Stimulated activated naive CD8-positive, alpha-beta T cell treated with anti-CD3 and anti-CD28 coated beads, Interleukin-15, Interleukin-2, amounts not matched to agents 100 U/mL and 50 U/mL, for 24 hours (primary cell): ENCODE data around the gene LRP1B.

Experiments used
- ATAC-seq: fragments of 150-1000 bp; cut with Tn5 transposase; one replicate; pipeline ENCODE4 v1.10.0; 2021
- DNase-seq: peaks from one replicate; pipeline ENCODE4 v3.0.0; 2021

Gene LRP1B

DNA sequence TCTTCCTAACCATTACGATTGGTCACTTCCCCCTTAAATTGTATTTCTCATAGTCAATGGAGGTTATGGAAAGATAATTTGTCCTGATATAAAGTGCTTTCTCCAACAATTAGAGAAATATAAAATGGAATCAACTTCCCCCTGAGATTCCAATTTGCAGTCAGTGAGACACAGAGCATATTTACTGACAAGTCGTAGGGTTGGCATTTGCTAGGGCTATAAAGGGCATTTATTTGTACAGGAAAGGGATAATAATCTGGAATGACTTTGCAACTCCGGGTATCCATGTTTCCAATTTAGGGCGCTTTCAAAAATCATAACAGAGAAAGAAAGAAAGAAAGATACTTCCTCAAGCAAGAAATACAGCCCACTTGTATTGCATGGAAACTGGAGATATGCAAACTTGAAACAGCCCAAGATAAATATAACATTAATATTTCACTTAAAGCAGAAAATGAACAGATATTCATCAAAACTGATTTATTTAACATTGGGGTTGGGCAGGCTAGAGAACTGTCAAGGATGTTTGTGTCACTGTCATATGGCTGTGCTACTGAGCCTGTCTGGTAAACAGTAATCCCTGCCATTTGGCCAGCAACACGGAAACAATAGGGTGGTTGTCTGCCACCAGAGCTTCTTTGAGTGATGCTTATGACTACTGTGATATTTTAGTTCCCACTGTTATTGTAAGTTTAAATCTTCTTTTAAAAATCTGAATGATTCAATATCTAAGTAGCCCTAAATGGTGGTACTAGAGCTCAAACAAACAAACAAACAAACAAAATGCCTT, 621.8 kb downstream of the LRP1B start:
- ATAC-seq = no peak
- no peak for DNase-seq

DNA sequence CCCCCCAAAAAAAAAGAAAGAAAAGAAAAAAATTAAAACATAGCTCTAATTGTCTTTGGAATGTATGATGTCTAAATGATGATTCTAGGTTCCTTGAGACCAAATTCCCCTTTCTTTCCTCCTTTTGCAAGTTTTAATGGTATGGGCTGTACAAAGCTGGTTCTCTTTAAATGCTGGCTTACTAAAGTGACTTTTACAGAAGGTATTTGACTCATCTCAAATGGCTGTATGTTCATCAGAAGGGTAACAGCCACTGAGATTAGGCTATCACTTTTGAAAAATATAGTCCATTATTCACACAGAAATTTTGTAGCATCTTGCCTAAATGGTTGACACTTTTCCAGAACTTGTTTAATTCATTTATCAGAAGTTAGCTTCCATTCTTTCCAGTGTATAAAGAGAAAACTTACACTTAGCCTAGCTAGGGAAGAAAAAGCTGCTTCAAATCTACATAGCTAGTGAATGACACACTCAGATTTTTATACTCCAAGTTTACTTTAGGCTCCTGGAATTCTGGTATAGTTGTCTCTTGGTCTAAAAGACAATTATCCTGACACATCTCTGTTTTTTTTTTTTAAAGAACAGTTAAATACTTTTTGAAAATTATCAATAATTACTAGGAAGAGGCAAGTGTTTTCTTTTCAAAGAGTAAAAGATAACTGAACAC, 622.6 kb downstream of the LRP1B start:
- ATAC-seq = no peak
- DNase-seq = no peak

DNA sequence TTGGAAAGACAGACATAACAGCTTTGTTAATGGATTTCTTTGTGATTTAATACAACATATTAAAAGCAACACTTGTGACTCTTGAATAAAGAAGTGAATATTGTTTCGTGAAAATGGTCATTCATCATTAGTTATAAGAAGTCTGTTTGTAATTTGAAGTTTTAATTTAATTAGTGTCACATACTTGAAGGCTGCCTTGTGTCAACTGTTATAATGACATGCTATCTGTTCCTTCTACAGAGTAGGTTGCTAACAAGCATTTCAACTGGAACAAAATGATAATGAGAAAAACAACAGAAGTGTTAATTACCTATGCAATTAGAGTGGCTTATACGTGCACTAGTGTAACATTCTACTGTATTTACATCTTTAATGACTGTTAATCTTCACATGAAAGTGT, 624.7 kb downstream of the LRP1B start:
- no peak for ATAC-seq
- no peak for DNase-seq

DNA sequence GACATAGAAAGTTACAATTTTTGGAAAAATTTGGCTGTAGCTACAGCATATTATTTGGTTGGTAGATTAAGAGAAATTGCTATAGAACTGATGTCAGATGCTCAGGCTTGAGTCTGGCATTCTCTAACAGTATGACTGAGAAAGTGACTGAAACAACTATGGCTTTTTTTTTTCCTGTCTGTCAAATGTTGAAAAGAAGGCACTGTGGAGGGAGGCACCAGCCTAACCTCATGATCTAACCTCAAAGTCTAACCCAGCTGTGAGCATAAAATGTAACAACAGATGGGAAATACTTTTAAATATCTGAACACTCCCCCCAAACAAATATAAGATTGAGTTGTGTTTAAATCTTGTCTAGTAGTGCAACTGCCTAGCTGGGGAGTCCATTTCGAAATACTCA, 629.1 kb downstream of the LRP1B start:
- DNase-seq (no peak), ATAC-seq (no peak)

DNA sequence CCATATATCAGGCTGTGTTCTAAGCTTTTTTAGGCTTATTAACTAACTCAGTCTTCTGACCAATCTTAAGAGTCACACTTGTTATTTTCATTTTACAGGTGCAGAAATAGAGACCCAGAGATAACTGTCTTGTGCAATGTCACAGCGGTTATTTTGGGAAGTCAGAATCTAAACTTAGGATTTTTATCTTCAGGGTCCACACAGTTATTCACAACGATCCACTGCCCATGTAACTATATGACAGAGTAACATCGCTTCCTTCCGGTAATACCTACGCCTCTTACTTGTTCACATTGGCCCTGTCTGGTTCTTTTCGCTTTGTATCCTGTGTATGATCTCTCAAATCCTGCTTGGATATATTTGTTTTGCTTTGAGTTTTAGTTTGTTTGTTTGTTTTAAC, 631.7 kb downstream of the LRP1B start:
- ATAC-seq (no peak), DNase-seq (no peak)

DNA sequence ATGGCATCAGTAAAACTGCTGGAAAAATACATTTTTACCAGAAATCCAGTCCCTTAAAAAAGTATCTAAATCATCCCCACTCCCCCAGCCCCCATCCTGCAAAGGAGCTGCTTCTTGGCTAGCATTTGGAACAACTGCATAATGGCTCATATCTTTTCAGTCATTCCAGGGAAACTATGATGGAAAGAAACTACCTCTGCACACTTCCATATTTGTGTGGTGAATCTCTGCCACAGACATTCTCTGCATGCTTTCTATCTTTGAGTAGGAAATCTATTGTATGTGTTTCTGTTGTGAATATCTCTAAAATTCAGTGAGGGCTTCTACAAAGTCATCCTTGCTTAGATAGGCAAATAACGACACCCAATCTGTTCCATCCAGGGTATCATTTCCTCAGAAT, 632.3 kb downstream of the LRP1B start:
- DNase-seq (no peak), ATAC-seq (no peak)

DNA sequence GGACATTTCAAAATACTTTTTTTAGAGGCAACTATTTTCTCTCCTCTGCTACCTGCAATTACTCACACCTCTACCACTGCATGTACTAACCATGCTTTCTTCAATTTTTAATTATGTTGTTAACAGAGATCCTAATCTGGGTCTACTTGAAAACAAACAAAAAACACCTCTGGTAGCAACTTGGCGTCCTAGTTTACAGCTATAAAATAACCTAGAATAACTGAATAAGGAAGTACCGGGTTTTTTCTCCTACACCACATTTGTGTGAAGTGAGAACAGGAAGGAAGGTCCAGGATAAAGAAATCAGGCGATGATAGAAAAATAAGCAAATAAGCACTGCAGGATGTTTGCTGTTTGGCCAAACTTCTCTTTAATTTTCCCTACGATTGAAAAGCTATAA, 633.5 kb downstream of the LRP1B start:
- DNase-seq = no peak
- no peak for ATAC-seq

DNA sequence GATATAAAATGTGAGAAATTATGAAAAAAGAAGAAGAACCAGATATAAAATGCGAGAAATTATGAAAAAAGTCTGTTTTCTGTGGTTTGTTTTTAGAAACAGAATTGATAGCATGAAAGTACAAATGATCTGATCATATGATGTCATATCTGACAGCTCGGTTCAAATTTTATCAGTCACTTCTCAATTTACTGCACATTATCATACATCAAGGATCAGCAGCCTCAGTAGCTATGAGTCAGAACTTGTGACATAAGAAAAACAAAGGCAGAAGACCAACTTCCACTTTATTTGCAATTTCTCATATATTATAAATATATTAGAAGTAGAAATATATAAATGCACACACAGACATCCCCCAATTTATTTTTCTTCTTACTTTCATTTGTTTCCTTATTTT, 634.0 kb downstream of the LRP1B start:
- no peak for ATAC-seq

DNA sequence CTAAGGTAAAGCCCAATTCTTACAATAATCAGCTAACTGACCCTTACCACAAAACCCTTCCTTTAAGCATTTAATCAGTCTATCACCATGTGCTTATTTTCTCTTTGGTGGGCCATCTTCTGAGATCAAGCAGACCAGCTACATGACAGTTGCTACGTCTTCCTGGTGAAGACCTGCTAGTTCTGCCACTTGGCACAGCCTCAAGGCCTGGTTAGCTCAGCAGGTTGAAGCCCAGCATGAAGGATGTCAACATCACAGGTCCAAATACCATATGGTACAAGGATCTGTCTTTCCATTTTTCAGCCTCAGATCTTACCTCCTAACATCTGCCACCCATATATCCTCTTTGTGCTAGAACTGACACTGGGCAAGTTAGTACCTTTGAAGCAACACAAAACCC, 636.9 kb downstream of the LRP1B start:
- DNase-seq (no peak), ATAC-seq (no peak)

More for the DNA sequence above, 634.0 kb downstream of the LRP1B start:
- no peak for DNase-seq

DNA sequence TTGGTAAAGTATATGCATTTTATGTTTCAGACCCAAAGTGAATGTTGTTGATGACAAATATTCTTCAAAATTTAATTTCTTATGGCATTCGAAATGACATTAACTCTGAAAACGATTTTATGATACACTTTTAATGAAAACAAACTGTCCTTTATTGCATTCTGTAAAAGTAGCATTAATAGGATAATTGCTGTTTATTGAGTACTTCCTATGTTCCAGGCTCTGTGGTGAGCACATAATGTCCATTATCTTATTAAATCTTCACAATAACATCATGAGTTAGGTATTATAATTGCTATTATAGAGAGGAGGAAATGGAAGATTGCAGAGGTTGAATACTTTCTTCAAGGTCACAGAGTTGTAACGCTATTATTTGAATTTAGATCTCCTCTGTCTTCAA, 638.0 kb downstream of the LRP1B start:
- ATAC-seq (no peak), DNase-seq (no peak)

DNA sequence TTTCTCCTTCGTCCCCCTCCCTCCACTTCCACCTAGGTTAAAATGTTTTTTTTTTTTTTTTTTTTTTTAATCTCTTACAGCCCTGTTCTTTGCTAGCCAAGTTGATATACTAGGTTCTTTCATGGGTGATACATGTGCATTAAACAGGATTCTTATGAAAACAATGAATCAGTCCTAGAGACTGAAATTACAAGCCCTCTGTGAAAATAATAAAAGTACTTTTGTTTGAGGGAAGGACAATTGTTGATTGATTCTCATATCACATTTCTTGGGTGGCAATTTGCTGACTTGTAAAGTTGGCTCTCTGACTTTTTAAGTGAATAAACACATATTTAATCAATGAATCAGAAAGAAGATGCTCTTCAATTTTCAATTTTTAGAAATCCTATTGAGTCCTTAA, 639.9 kb downstream of the LRP1B start:
- DNase-seq (no peak), ATAC-seq (no peak)

DNA sequence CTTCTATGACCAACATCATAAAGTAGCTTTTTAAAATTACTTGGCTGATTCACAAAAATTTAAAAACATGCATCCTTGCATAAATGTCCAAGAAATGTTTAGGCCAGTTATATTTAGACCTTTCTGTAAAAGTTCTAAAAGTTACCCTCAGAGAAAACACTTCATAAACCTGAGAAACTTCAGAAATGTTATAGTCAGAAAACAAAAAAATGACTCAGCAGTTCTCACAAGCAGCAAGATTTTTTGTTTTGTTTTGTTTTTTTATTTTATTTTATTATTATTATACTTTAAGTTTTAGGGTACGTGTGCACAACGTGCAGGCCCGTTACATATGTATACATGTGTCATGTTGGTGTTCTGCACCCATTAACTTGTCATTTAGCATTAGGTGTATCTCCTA, 648.1 kb downstream of the LRP1B start:
- no peak for DNase-seq
- no peak for ATAC-seq

DNA sequence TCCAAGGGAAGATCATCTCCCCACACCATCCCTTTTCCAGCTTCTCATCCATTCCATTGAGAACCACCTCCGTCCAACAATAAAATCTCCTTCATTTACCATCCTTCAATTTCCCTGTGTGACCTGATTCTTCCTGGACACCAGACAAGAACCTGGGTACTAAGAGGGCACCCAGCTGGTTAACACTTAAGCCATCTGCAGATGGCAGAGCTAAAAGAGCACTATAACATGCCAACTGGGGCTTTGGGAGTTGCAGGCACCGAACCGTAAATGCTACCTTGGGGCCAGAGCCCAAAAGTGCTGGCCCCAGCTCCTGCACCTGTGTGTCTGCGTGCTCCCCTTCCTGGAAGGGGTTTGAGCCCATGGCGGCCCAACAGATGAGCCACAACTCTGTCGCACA, 655.0 kb downstream of the LRP1B start:
- DNase-seq (no peak), ATAC-seq (no peak)

DNA sequence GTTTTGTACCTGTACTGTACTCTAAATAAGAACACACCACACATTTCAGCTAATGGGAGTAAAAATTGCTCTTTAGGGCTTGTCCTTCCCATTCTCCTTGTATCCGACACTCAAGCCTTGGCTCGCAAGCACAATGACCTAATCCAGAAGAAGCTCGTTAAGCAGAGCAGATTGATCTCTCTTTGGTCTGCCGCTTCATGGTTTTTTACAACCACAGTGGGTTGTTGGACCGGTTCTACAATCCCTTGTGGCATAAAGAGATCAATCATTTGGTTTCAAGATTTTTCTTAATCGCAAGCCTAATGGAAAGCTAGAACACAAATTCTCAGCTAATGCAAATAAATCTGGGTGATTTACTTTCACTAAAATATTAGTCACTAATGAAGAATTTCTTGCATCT, 662.1 kb downstream of the LRP1B start:
- DNase-seq (no peak), ATAC-seq (no peak)

DNA sequence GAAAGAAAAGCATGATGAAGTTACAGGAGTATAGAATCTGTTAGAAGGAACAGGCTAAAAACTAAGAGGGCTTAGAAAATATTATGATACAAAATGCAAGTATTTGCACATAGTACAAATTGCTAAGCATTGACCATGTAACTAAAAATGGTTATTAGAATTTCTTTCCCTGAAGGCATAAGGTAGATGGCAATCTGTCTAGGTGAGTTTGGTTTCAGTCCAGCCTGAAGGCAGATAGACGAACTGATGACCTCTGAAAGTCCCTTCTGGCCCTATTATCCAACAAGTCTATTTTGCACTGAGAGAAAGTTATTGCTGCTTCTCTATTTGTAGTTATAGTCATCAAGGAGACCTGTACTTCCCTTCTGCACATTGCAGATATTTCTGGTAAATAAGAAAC, 663.5 kb downstream of the LRP1B start:
- ATAC-seq (no peak), DNase-seq (no peak)

DNA sequence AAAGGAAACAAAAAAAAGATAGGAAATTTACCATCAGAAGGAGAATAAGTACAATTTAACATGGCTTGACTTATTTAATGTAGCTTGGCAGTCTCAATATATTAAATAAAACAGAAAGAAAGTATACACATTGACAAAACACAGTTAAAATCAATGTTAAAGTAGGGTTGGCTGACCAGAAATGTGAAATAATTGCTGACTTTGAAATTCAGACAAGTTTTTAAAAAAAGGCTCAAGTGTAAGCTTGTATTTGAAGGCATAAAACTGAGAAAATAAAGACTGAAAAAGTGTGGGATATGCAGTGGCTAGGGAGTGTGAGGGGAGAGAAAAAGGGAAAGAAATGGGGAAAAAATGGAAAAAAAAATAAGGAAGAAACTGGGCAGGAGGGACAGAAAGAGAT, 665.8 kb downstream of the LRP1B start:
- ATAC-seq (no peak), DNase-seq (no peak)

DNA sequence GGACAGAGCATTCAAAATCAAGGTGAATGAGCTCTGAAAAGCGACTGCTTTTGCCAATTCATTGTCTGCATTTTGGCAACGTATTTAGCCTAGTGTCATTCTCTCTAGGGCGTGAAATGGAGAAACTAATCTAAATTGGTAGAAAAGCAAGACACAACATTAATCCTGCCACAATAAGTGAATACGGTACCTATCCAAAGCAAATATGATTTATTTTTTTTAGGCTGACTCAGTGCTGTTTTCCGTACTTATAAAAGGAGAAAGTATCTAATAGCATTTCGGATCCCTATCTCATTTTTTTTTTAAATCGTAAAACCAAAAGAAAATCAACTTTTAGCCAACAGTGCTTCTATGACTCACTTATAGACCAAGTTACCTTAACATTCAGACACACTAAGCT, 672.5 kb downstream of the LRP1B start:
- DNase-seq (no peak), ATAC-seq (no peak)

DNA sequence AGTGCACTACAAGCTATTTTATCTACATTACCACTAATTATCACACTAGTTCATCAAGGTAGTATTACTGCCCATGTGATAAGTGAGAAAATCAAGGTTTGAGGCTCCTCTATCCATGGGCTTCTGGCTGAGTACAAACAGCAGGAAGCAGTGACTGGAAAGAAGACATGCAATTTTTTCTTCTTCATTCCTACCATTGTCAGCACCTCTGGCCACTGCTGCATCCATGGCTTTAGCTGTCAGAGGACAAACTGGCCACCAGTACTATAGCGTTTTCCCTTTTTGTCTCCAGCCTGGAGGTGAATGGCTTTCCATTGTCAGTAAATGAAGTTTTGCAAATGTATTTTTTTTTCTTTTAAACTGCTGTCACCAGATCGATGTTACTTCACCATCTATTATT, 674.9 kb downstream of the LRP1B start:
- no peak for ATAC-seq
- DNase-seq = no peak

DNA sequence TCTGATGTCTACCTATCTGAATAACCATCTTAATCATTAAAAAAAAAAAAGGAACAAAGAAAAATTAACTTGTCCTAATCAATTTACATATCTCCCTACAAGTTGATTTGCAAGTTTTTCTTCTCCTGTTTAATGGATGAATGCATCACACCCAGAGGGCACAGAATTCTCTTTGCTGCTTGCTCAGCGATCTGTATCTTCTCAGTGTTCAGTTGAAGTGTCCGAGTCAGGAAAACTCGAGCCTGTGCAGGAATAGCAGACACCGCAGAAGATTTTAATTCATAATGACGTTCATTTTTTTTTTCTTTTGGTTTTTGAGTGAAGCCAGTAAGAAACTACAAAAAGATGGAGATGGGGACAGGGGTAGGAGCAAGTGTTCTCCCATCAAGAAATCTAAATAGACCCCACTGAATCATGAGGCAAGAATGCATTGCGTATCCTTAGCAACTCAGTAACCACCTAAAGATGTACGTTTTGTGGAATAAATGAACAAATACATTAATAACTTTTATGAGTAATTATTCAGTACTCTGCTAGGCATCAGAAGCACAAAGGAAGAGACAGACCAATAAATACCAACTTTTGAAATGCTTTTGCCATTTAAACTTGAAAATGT, 675.5 kb downstream of the LRP1B start:
- ATAC-seq = no peak

DNA sequence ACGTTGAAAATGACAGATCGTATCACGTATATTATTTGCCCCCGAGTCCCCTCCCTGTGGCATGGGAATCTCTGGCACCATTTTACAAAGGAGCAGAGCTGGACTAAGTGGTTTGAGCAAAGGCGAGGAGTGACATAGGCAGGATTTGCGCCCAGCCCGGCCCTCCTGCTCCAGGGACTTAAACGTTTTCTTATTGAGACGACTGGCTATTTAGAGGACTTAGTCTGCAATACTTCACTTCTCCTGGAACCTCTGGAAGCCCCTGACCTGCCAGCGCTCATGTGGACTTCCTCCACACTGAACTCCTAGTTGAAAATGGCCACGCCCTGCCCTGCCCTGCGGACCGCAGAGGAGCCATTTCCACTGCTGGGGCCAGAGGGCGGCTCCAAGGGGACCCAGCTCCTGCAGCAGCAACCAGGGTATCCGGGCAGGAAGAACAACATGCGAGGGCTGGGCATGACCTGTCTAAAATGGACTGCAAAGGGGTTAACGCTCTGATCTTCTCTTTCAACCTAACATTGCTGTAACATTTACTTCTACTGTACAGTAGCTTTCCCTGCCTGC, 690.7 kb downstream of the LRP1B start:
- DNase-seq (no peak), ATAC-seq (no peak)

More for the DNA sequence above, 675.5 kb downstream of the LRP1B start:
- DNase-seq = no peak

DNA sequence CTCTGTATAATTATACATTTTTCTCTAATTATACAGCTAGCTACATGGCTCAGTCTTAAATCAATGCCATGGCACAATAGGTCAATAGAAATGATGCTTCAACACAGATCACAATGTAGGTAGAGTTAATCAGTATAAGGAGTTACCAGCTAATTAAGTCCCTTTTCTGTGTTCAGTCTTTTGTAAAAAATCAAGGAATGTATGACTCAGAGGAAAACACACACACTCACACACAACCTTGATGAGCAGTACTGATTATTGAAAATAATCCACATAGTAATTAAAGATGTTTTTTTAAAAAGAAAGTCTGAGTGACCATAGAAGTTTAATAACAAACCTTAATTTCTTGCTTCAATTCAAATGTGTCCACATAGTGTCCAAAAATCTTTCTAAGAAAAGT, 691.3 kb downstream of the LRP1B start:
- no peak for ATAC-seq

DNA sequence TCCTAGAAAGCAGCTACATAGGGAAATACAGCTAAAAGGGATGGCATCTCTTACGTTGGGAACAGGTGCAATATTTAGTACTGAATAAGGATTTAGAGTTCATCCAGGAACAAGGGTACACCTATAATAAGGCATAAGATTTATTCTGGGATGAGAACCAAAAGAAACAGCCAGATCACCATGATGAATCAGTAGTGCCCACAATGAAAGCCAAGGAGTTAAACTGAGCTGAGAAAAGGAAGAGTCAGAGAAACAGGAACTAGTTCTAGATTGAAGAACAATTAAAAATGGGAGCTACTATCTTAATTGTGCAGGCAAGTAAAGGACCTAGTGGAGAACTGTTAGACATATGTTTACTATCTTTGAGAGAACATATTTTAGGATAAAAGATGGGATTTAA, 692.3 kb downstream of the LRP1B start:
- DNase-seq = no peak
- ATAC-seq = no peak

More for the DNA sequence above, 691.3 kb downstream of the LRP1B start:
- no peak for DNase-seq

DNA sequence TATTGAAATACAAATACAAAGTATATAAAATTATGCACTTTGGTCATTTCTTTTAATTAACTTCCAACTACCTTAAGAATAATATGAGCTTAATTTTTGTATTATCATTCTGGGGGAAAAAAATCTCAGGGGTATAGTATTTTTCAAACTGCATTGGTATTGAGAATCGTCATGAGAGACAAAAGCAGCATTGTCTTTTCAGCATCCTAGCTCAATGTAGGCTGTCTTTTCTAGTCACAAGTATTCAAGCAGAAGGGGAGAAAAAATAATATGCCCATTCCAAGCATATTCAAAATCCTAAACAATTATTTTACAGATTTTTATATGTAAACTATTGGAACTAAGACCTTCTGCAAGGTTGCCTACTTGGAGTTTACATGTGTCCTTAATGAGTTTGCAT, 693.3 kb downstream of the LRP1B start:
- ATAC-seq = no peak
- no peak for DNase-seq
